Measurements from ENCODE around the gene SLC9A3.

The SLC9A3 gene

DNA sequence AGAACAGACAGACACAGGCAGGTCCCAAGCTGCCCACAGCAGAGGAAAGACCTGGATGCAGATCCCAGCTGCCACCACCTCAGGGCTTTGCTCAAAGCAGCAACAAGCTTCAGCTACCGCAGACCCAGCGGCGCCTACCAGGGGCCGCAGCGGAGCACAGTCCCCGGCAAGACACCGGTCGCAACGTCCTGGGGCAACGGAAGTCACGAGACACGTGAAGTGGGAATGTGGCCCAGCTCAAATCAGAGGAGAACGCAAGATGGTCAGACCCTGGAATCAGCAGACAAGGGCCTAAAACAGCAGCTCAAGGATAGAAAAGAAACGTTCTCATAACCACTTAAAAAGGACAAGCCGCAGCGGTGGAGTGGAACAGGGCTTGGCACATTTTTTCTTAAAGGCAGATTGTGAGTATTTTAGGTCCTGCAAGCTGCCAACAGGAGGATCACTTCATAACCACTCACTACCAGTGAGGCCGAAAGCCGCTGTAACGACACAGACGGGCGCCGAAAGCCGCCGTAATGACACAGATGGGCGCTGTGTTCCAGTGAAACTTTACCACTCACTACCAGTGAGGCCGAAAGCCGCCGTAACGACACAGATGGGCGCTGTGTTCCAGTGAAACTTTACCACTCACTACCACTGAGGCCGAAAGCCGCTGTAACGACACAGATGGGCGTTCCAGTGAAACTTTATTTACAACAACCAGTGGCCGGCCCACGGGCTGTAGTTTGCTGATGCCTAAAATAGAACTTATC lies 21.7 kb downstream of the SLC9A3 start:
- no peak for DNase-seq

DNA sequence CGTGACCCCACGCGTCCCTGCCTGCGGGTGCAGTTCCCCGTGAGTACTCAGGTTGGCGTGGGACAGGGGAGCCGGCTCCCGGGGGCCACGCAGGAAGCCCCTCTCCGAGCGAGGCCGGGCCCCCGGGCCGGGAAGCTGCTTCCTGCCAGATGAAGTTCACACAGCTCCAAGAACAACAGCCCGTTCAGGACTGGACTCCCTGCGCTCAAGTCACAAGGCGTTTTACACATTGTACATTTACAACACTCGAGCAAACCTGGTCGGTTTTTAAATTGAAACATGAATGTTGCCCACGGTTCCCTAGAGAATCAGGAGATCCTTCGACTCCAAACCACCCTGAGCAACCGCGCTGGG lies 22.4 kb downstream of the SLC9A3 start:
- no peak for DNase-seq

DNA sequence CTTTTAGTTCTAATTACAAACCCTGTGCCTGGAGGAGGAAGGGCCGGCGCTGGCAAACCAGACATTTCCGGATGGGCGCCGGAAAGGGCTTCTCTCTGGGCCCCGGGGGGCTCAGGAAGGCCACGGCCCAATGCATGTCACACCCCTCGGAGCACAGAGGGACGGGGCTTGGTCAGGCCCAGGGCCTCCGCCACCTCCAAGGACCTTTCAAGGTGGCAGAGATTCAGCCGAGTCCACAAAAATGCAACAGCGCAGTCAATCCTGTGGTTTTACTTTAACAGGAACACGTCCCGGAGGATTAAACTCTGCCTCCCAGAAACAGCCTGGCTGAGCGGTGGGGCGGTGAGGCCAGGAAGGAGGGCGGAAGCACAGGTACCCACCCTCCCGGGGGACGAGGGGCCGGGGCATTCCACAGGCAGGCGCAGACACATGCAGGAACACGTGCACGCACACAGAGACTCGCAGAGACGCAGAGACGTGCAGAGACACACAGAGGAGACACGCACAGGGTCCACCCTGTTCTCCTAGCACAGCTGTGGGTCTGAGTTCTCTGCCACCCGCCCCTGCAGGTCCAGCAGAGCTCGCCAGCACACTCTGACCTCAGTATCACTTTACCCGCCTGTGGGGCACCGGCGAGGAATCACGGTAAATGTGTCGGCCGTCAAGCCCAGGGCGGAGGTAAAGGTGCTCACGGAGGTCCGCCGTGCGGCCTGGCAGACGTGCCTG lies 23.0 kb downstream of the SLC9A3 start:
- DNase-seq, result no peak

DNA sequence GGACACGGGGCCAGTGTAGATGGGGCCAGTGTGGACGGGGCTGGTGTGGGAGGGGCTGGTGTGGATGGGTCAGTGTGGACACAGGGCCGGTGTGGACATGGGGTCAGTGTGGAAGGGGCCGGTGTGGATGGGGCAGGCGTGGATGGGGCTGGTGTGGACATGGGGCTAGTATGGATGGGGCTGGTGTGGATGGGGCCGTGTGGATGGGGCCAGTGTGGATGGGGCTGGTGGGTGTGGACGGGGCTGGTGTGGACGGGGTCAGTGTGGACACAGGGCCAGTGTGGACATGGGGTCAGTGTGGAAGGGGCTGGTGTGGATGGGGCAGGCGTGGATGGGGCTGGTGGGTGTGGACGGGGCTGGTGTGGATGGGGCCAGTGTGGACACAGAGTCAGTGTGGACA lies 23.8 kb downstream of the SLC9A3 start:
- no peak for DNase-seq

DNA sequence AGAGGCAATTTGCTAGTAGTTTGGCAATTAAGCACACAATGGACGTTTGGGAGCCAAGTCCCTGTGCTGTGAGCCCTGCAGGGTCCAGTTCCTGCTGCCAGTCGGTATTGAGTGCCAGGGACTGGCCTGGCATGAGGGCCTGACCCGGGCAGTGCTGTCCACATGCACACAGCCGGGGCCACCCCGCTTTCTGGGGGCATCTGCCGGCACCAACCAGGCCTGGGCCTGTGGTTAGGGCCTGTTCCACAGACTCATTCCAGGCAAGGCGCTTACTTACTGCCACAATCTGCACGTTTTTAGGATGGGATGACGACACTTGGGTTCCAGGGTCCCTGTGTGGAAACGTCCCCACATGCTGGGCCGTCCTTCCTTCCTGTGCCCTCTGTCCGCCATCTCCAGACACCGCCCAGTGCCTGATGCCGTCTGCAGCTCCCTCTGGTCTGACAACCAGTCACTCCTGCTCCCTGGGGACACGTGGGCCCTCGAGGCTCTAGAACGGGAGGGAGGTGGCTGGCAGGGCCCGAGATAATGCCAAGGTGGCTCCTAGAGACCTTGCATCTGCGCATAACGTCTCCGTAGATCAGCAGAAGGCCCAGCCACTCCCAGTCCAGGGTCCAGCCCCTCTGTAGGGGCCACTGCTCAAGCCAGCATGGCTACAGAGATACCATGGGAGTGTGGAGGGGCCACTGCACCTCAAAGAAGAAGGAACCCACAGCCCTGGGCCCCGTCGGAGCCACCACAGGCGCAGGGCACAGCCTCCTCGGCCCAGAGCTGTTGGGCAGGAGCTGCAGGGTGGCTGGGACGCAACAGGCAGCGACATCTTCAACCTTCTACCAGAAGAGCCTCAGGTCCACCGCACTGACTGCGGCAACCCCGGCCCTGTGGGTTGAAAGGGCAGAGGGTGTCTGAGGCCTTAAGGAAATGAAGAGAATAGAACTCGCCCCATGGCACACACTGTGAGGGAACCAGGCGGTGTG lies 24.7 kb downstream of the SLC9A3 start:
- no peak for DNase-seq

DNA sequence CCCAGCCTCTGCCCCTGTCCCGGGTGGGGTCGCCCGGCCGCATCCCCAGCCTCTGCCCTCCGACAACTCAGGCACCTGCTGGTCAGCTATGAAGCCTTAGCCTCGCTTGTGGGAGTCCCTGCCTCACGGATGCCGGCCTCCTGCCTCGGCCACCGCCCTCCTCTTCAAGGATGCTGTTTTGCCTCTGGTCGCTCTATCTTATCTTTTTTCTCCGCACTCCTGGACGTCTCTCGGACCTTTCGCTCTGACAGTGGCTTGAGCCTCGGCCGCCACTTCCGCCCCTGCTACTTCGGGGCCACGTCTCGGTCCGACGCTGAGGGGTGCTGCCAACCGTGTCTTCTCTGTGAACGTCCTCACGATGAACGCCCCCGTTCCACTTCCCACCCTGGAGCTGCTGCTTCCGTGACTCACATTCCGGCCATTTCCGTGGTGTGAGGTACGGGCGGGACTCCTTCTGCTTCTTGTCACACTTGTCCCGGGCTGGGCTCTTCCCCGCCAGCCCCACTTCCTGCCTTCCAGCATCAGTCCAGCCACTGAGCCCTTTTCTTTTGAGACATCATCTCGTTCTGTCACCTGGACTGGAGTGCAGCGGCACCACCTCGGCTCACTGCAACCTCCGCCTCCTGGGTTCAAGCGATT lies 26.3 kb downstream of the SLC9A3 start:
- DNase-seq, result no peak

DNA sequence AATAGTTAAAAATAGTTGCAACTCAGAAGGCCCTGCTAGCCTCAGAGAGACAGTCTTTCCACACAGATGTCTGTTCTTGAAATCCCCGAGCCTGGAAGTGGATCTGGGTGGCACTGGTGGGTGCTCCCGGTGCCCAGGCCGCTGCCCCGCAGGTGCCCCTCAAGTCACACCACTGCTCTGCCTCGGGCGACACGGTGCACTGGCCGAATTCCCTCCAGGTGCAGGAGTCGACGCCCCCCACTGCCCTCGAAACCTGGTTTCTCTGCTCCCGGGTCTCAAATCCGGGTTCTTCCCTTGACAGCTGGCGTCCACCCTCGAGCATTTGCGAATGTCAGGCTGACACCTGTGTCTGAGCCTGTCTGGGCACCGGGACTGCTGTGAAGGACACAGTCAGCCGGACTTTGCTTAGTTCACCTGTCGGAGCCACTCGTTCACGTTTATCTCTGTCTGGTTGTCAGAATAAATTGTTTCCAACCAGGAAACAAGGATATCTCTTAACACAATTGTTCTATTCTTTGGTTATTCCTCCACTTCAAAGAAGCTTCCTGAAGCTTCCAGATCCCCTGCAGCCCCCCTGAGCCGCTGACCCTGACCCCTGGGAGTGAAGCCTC lies 27.1 kb downstream of the SLC9A3 start:
- no peak for DNase-seq

DNA sequence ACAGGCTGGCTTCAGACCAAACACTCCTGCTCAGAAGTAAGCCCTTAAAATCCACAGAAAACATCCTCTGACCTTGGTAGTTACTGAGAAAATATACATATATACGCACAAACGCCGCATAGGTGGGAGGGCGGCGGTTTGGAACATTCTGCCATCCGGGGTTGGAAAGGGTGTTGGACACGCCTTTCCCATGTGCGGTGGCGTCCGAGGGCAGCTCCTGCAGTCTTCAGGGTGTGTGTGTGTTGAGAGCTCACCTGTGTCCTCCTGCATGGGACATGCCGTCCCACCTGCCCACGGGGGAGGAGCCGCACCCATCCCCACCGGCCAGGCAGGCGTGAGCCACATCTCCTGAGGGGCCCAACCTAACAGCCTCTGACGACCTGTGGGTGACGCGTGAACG lies 28.2 kb downstream of the SLC9A3 start:
- DNase-seq, result no peak

DNA sequence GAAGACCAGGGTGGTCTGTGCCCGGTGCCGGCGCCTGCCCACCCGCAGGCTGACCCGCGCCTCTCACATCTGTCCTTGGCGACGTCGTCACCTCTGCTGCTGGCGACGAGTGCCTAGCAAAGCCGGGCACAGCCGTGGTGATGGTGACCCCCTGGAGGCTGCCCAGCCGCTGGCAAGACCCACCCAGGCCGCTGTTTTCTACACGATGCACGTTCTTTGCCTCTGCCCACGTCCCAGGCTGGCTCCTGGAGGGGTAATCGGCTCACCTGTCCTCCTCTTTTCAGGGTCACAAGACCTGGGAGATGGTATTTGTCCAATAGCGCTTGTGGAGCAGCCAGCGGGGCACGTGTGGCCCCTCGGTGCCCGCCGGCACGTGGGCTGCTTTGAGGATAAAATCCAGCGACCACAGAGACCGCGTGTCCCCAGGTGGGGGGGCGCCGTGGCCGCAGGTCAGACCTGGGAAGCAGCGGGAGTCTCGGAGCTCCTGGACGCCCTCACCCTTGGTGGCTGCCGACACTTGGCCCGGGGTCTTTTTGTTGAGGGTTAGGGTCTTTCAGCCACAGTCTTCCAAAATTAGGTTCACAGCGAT lies 29.5 kb downstream of the SLC9A3 start:
- DNase-seq, result no peak

DNA sequence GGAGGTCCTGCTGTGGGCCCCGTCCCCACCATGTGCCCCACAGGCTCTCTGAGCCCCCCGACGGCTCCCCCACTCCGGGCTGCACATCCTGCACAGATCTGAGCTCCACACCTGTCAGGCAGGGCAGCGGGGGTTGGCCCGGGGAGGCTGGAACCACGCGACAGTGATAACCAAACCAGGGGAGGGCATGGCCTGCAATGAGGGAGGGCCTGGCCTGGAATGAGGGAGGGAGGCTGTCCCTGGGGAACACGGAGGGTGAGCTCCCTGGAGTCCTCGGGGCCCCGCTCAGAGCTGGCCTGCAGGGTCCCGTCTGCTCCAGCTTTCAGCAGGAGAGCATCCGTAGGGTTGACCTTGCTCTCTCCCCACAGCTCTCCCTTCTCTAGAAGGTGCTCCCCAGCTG lies 30.5 kb downstream of the SLC9A3 start:
- no peak for DNase-seq

DNA sequence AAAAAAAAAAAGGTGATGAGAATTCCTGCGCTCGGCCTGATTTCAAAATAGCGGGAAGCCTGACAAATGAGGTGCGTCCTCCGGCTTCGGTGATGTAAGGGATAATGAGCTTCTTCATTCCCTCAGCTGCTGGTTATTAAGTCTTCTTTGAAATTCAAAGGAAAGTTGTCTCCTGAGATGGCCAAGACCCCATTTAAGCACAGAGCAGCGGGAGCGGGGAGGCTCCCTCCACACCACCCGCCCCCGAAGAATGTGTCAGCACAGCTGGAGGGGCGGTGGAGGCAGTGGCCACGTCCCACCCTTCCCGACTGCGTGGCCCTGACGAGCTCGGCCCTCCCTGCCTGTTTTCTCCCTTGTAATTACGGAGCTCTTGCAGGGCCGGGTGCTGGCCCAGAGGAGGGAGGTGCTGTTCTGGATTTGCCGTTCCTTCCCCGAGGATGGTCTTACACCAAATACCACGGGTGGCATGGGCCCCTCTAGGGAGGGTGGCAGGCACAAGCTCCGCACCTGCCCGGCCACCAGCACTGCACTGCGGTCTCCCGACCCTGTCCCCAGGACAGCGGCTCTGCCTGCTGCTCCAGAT lies 31.0 kb downstream of the SLC9A3 start:
- DNase-seq, result no peak

DNA sequence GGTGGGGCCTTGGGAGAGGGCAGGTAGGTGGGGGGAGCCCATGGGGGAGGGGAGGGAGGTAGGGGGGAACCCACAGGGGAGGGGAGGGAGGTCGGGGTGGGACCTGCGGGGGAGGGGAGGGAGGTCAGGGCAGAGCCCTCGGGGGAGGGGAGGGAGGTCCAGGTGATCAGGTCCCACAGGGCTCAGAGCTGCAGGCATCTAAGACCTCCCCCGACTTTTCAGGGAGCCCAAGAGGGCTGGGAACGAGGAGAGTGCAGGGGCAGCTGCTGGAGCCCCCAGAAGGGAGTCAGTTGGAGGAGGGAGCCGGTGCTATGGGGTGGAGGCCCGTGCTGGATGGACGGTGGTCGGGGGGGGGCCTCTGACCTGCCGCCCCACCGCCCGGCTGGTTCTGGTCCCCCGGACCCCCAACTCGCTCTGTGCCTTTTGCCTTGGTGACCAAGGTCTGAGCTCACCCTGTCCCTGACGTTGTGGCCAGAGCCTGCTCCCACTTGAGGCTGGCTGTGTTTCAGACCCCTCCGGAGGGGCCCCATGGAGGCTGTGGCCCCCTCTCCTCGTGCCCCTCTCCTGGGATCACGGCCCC lies 31.8 kb downstream of the SLC9A3 start:
- no peak for DNase-seq

DNA sequence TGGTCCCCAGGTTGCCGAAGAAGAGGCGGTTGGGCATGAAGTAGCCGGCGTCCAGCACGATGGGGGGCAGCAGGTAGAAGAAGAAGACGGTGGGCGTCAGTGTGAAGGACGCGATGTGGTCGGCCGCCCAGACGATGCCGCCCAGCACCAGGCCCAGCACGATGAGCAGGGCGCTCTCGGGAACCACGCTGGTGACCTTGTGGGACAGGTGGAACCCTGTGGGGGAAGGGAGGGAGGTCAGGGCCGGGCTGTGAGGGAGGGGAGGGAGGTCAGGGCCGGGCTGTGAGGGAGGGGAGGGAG lies 32.4 kb downstream of the SLC9A3 start:
- DNase-seq, result no peak

DNA sequence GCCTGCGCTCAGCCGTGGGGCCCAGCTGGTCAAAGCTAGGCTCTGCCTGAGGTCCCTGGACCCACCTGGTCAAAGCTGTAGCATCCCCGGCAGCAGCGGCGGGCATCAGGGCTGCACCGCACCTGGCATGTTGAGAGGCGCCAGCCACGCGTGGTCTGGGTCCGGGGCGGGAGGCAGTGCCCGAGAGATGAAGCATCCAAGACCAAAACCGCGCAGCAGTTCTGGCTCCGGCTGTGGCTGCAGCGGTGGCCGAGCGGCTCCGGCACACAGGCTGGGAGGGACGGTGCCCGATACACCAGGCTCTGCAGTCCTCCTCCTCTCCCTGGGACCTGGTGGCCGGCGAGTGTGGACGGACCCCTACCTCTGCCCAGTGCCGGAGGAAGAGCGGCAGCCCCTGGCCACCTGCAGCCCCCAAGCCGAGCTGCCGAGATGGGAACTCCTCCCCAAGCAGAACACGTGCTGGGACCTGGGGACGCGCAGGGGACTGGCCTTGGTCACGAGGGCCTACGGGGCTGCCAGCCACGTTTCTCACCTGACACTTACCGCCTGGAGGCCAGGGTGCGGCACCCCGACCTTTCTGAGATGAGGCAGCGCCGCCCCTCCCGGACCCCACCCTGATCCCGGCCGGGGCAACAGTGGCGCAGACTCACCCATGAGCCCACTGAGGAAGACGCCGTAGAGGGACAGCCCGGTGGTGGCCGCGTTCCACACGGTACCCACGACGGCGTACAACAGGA lies 33.0 kb downstream of the SLC9A3 start:
- no peak for DNase-seq

DNA sequence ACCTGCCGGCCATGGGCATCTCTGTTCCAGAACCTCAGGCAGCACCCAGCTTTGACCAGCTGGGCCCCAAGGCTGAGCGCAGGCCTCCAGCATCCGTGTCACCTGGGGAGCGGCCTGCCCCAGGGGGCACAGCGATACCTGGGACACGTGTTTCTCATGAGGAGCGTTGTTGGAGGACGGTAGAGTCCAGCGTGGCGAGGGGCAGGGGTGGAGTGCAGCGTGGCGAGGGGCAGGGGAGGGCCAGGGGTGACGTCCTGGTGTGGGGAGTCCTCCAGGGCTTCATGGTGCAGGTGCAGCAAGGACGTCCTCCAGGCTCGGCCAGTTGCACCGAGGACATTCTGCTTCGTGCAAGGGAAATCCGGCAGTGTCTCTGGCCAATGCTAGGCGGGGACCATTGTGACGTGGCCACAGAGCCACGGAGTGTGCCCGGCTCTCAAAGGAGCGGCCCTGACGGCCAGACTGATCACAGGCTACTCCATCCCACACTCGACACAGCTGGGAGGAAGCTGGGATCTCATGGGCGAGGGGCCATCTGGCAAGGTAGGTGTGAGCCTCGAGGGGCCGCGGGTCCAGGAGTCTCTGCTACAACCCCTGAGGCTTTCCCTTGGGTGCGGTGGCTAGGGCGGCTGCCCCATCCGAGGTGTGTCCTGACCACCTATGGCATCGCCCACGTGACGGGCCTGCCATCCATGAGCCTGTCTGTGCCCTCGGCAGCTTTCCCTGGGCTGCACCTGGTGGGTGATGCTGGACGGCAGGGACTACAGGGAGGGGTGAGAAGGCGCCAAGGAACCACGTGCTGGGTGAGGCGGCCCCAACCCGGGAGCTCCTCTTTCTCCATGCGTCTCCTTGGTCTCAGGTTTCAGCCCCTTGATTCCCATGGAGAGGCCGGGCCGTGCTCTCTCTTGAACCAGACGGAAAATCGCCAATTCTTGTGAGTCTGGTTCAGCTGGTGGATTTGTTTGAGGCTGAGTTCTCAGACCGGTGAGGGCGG lies 33.8 kb downstream of the SLC9A3 start:
- no peak for DNase-seq

DNA sequence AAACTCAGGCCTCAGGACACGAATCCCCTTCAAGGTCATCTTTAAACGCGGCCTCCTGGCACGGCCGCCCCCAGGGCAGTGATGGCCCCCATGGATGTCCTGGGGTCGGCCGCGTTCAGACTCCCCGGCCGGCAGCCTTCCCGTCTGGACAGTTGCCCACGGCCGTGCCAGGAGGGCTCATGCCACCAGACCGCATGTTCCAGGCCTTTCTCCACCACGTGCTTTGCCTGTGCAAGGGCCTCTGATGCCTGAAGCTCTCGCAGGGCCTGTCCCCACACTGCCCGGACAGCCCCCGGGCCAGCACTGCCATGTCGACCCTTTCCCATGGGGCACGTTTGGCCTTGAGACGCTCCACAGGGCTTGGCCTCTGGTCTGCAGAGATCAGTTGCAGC lies 34.6 kb downstream of the SLC9A3 start:
- no peak for DNase-seq

DNA sequence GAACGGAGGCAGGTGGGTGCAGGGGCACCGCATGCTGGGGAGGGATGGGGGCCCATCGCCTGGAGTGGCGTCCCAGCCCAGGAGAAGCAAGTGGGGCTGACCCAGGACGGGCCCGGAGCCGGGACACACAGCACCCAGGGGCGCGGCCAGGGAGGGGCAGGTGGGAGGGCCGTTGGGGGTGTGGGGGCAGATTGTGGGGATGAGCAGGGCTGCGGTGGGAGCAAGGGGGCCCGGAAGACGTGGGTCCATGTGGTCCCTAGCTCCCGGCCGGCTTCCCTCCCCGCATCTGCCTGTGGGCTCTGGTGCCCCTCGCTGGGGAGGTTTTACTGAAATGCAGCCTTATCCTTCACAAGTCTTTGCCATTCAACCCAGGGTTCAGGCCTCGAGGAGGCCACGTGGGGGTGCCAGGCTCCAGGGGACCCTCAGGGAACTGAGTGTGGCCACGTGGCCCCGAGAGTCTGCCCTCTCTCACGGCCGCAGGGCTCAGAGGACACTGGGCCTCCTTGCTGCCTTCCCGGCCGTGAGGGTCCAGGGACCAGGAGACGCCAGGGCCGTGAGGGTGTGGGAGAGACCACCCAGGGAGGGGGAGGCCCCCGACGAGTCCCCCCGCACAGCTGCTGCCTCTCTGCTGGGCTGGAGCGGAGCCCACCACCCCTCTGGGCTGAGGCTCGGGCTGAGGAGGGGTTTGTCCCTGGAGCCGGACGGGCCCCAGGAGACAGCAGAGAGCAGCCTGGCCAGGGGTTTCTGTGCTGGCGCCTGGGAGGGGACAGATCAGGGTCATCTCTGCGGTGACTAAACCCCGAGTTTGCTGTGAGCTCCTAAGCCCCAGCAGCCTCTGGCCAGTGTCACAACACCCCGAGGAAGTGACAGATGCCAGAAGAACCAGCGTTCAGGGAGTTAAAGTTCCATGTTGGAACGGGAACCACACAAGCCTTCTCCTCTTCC lies 35.2 kb downstream of the SLC9A3 start:
- no peak for DNase-seq

DNA sequence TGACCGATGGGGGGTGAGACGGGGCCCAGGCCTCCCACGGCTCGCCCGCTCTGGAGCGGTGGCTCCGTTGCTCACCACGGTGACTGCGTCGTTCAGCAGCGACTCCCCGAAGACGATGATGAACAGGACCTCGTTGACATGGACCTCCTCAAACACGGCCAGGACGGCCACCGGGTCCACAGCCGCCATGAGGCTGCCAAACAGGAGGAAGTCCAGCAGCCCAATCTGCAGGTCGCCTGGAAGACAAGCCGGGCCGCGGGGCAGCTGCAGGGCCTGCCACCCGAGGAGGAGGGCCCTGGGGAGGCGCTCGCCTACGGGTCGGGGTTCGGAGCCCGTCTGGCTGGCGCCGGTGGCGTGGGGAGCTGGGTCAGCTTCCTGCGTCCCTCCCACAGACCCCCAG lies 36.0 kb downstream of the SLC9A3 start:
- DNase-seq, result no peak

Measured in cerebellar nuclear complex (tissue), 1 donor.